Measurements from ENCODE around the gene TTC39B. TPM values are rescaled to one million over a fixed set of nuclear protein-coding genes. Genes with fewer than 3 reads are reported as not detected.

The TTC39B gene
- total RNA-seq, 1 experiment from 2014 or later, result 7.4 TPM

GRCh38 chr9:15189481-15189880 is 117.5 kb downstream of the TTC39B start (continued):
- TF ChIP-seq REST (IDR thresholded peaks at IDR 0.05; ENCODE audit: low read depth), result no peak
- TF ChIP-seq ZBTB33 (IDR thresholded peaks at IDR 0.05; ENCODE audit: extremely low read depth, insufficient replicate concordance, low read length), result no peak
- no peak for TF ChIP-seq ELF1 (IDR thresholded peaks at IDR 0.05; ENCODE audit: borderline replicate concordance, low read depth)

GRCh38 chr9:15187589-15187988 is 119.4 kb downstream of the TTC39B start:
- no peak overlapping the region for H3K4me2 ChIP-seq (ENCODE audit: low read length)
- H3K36me3 ChIP-seq (ENCODE audit: control insufficient read depth in 1 of 2, insufficient read depth in 2 of 2, low read length in 2 of 2), result no peaks in the 10 kb centered on the region
- ChIA-PET POLR2A (no interaction called here), RAD21 (ENCODE audit: low non-redundant PET in 1 of 2, low total read pairs in 2 of 2, uncharacterized antibody in 2 of 2, unreplicated experiment in 2 of 2) (no interaction called here), CTCF (no interaction called here)
- H3K9ac ChIP-seq (ENCODE audit: low read length), result no peak overlapping the region
- intact Hi-C loops (cut with micrococcal nuclease), result no loop called here
- H3K4me1 ChIP-seq (ENCODE audit: control insufficient read depth in 1 of 2, insufficient read depth in 2 of 2, low read length in 2 of 2), result no peaks in the 10 kb centered on the region
- H3K27ac ChIP-seq (ENCODE audit: low read depth, low read length), result no peak overlapping the region
- ATAC-seq (no peak), DNase-seq (ENCODE audit: low read depth, low spot score) (no peak)
- no peaks in the 10 kb centered on the region for H3K27me3 ChIP-seq (ENCODE audit: insufficient read depth, low read length)
- H3K4me3 ChIP-seq (replicated peaks in 1 of 2; ENCODE audit: low read depth in 1 of 2, low read length in 2 of 2), result no peak overlapping the region
- no peak overlapping the region for H2AFZ ChIP-seq (ENCODE audit: low read depth, low read length, poor library complexity, severe bottlenecking)
- no peaks in the 10 kb centered on the region for H3K9me2 ChIP-seq (ENCODE audit: insufficient read depth)
- TF ChIP-seq TCF7L2 (IDR thresholded peaks at IDR 0.05; ENCODE audit: borderline replicate concordance, extremely low read depth, insufficient read depth, insufficient read length), result no peak
- TF ChIP-seq CBX3 (IDR thresholded peaks at IDR 0.05; ENCODE audit: low read depth), result no peak
- no peak for TF ChIP-seq ATF3 (IDR thresholded peaks at IDR 0.05)
- no peak for TF ChIP-seq RAD21 (IDR thresholded peaks at IDR 0.05; ENCODE audit: low read depth)
- TF ChIP-seq FOSL1 (IDR thresholded peaks at IDR 0.05; ENCODE audit: low read depth), result no peak
- TF ChIP-seq SIN3A (IDR thresholded peaks at IDR 0.05; ENCODE audit: low read depth), result no peak
- no peak for TF ChIP-seq ZFX (IDR thresholded peaks at IDR 0.05)
- H3K79me2 ChIP-seq (ENCODE audit: insufficient read depth, low read length), result no peaks in the 10 kb centered on the region
- no peaks in the 10 kb centered on the region for H3K9me3 ChIP-seq (ENCODE audit: control insufficient read depth in 1 of 2, insufficient read depth in 1 of 2, low read depth in 1 of 2, low read length in 2 of 2)
- BruUV-seq (replicated peaks), result no TSS peak
- H4K20me1 ChIP-seq (ENCODE audit: insufficient read depth), result no peaks in the 10 kb centered on the region
